ENCODE measurements around the gene GSX2. TPM values are rescaled to one million over a fixed set of nuclear protein-coding genes. Genes with fewer than 3 reads are reported as not detected.

The GSX2 gene
- total and polyA plus RNA-seq, 2 of the 13 experiments (the other 11 are each of a cell fraction or from before 2014, with no cell fraction given), result not detected

GRCh38 chr4:54082168-54082567 lies 17.8 kb upstream of the GSX2 start (continued):
- TF ChIP-seq PRDM10 (CRISPR knock-in tag; IDR thresholded peaks at IDR 0.05; ENCODE audit: low read depth) (no peak), ZNF639 (CRISPR knock-in tag; conservative IDR thresholded peaks at IDR 0.05) (0 out of 2 replicates have a peak, but pooled peaks have one; percentile 36), NFRKB (IDR thresholded peaks at IDR 0.05) (no peak), ATF3 (CRISPR knock-in tag; IDR thresholded peaks at IDR 0.05) (peak; percentile 79; the same call in 1 of the 2 replicates), TERF1 (CRISPR knock-in tag; IDR thresholded peaks at IDR 0.05) (no peak), PAF1 (CRISPR knock-in tag; IDR thresholded peaks at IDR 0.05) (no peak), DRAP1 (CRISPR knock-in tag; IDR thresholded peaks at IDR 0.05) (peak; percentile 40; the same call in 1 of the 2 replicates), ASH2L (IDR thresholded peaks at IDR 0.05; ENCODE audit: insufficient read length, low read depth, low read length) (no peak), THAP9 (CRISPR knock-in tag; IDR thresholded peaks at IDR 0.05; ENCODE audit: borderline replicate concordance) (no peak), ZNF136 (CRISPR knock-in tag; IDR thresholded peaks at IDR 0.05; ENCODE audit: low read depth) (0 out of 2 replicates have a peak, but pooled peaks have one; percentile 58), HBP1 (CRISPR knock-in tag; IDR thresholded peaks at IDR 0.05; ENCODE audit: low read depth) (no peak), ARID2 (CRISPR knock-in tag; IDR thresholded peaks at IDR 0.05; ENCODE audit: borderline replicate concordance) (no peak), ZNF446 (CRISPR knock-in tag; IDR thresholded peaks at IDR 0.05) (no peak), ZNF253 (CRISPR knock-in tag; IDR thresholded peaks at IDR 0.05; ENCODE audit: borderline replicate concordance) (no peak), ZMAT5 (CRISPR knock-in tag; IDR thresholded peaks at IDR 0.05; ENCODE audit: borderline replicate concordance, low read depth) (no peak), MIER3 (CRISPR knock-in tag; IDR thresholded peaks at IDR 0.05; ENCODE audit: borderline replicate concordance) (peak; percentile 70; the same call in 1 of the 2 replicates), ZNF317 (CRISPR knock-in tag; IDR thresholded peaks at IDR 0.05) (no peak)

Measured in HepG2 (cell line).